C4-2B (cell line): ENCODE results near the gene GPC5.

Experiments used
- H3K27ac ChIP-seq: fragments of 450-650 bp; 2 replicates; pipeline ENCODE4 v1.5.1; 2017
- CTCF ChIP-seq: fragments of 450-650 bp; conservative IDR thresholded peaks from 2 replicates; pipeline ENCODE4 v1.5.1; 2017; ENCODE audit warnings: mild to moderate bottlenecking
- ZFX ChIP-seq: fragments of 450-650 bp; IDR thresholded peaks from 2 replicates; pipeline ENCODE4 v1.6.1; 2017

The GPC5 gene

GRCh38 chr13:91630946-91631345 lies 232.5 kb downstream of the GPC5 start:
- TF ChIP-seq ZFX (no peak), CTCF (no peak)
- no peak overlapping the region for H3K27ac ChIP-seq

GRCh38 chr13:91632086-91632485 lies 233.7 kb downstream of the GPC5 start:
- TF ChIP-seq ZFX (no peak), CTCF (no peak)
- H3K27ac ChIP-seq = no peak overlapping the region

GRCh38 chr13:91639330-91639729 lies 240.9 kb downstream of the GPC5 start:
- no peak for TF ChIP-seq CTCF
- TF ChIP-seq ZFX = no peak
- no peak overlapping the region for H3K27ac ChIP-seq

GRCh38 chr13:91643394-91643793 lies 245.0 kb downstream of the GPC5 start:
- TF ChIP-seq ZFX (no peak), CTCF (no peak)
- H3K27ac ChIP-seq = no peak overlapping the region

- H3K27ac ChIP-seq = no peak overlapping the region
- no peak for TF ChIP-seq ZFX
- TF ChIP-seq CTCF = no peak
Measured at GRCh38 chr13:91644806-91645205, 246.4 kb downstream of the GPC5 start.

- no peak for TF ChIP-seq ZFX
- TF ChIP-seq CTCF = peak; percentile 77
- H3K27ac ChIP-seq = no peak overlapping the region
Measured at GRCh38 chr13:91647361-91647990, 249.1 kb downstream of the GPC5 start.

- H3K27ac ChIP-seq = no peak overlapping the region
- TF ChIP-seq ZFX (no peak), CTCF (no peak)
Measured at GRCh38 chr13:91648012-91648411, 249.6 kb downstream of the GPC5 start.
